T-helper 1 cell (primary cell): Measurements from ENCODE around the gene IGFALS.

Experiments used
- DNase-seq, 5 donors: peaks; one replicate each; pipeline ENCODE4 v3.0.0-alpha.2; 2012 to 2020

Gene IGFALS

DNA sequence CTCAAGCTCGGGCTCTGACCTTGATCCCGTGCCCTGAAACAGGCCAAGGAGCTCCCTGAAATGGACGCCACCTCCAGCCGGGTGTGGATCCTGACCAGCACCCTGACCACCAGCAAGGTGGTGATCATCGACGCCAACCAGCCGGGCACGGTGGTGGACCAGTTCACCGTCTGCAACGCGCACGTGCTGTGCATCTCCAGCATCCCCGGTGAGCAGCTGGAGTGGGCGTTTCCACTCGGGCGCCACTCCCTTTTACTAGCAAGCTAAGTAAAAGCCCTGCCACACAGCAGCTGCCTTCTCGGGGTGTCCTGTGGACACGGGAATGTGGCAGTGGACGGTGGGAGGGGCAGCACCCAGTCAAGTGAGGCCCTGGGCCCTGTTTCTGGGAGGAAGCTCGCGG is 28.5 kb downstream of the IGFALS start:
- DNase-seq: no peak

DNA sequence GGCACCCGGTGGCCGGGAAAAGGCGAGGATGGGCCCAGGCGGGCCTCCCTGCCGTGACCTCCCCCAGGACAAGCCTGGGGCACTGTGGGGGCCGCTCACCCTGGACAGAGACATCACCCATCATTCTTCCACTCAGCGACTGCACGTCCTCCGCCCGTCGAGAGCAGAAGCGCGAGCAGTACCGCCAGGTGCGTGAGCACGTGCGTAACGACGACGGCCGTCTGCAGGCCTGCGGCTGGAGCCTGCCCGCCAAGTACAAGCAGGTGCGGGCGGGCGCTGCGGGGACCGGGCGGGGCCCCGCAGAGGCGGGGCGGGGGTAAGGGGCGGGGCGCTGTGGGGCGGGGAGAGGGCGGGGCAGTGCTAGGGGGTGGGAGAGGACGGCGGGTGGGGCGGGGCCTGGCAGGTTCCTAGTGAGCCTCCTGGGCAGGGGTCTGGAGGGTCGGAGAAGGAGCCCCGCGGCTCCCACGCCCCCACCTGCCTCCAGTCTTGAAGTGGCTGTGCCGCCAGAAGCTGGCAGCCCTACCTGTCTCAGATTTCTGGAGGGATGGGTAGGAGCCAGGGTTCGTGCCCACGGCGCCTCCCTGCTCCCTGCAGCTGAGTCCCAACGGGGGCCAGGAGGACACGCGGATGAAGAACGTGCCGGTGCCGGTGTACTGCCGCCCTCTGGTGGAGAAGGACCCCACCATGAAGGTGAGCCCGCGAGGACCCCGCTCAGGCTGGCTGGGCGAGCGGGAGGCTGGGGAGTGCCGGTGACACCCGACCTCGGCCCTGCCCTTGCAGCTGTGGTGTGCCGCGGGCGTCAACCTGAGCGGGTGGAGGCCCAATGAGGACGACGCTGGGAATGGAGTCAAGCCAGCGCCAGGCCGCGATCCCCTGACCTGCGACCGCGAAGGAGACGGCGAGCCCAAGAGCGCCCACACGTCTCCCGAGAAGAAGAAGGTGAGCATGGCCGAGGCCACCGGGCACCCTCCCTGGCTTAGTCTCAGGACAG is 29.7 kb downstream of the IGFALS start:
- DNase-seq: no peak

- no peak for DNase-seq
Measured at GRCh38 chr16:1762879-1763520, 30.5 kb downstream of the IGFALS start.

DNA sequence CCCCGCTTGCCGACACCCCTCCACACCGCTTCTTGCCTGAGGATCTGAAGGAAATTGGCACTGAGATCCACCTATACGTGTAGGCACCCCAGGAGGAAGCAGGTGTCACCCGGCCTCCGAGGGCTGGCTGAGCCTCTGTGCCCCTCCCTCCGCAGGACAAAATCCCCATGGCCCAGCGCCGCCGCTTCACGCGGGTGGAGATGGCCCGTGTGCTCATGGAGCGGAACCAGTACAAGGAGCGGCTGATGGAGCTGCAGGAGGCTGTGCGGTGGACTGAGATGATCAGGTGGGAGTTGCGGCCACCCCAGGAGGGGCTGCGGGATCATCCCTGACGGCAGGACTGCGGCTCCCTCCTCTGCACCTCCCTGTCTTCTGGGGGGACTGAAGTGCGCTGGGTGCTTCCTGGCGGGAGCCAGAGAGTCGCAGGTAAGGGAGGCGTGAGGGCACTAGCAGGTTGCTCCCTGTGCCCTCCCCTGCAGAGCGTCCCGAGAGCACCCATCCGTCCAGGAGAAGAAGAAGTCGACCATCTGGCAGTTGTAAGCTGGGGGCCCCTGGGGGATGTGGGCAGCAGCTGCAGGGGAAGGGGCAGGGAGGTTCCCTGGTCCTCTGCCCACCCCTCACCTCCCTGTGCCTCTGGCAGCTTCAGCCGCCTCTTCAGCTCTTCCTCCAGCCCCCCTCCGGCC is 31.2 kb downstream of the IGFALS start:
- DNase-seq: no peak

- no peak for DNase-seq
Measured at GRCh38 chr16:1761751-1762150, 31.8 kb downstream of the IGFALS start.

DNA sequence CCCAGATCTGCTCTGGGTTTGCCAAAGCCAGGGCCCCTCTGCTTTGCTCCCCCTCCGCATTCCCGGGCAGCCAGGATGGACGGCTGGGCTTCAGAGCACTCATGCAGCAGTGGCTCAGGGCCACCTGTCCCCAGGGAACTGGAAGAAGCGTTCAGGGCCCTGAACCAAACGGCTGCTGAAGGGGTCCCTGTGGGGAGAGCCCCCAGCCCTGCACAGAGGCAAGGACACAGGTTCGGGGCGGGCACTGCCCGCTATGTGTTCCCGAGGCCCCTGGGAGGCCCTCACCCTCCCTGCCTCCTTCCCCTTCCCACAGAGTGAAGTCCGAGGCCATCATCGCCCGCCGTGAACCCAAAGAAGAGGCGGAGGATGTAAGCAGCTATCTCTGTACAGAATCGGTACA is 32.6 kb downstream of the IGFALS start:
- DNase-seq: no peak

GRCh38 chr16:1759511-1759910 is 34.0 kb downstream of the IGFALS start:
- DNase-seq: no peak

GRCh38 chr16:1758923-1759322 is 34.6 kb downstream of the IGFALS start:
- DNase-seq: no peak

GRCh38 chr16:1757714-1758461 is 35.6 kb downstream of the IGFALS start:
- no peak for DNase-seq

DNA sequence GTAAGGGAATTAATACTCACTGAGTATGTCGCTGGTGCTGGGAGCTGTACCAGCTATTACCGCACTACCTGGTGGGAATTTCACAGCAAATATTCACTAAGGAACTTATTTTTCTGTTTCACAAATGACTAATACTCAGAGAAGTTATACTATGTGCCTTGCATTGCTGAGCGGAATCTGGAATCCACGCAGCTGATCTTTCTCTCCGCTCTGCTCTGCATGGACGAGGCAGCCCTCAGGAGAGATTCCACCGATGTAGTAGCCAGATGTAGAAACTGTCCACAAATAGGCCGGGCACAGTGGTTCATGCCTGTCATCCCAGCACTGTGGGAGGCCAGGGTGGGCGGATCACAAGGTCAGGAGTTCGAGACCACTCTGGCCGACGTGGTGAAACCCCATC is 39.3 kb downstream of the IGFALS start:
- DNase-seq: no peak

- no peak for DNase-seq
Measured at GRCh38 chr16:1752853-1753252, 40.7 kb downstream of the IGFALS start.

DNA sequence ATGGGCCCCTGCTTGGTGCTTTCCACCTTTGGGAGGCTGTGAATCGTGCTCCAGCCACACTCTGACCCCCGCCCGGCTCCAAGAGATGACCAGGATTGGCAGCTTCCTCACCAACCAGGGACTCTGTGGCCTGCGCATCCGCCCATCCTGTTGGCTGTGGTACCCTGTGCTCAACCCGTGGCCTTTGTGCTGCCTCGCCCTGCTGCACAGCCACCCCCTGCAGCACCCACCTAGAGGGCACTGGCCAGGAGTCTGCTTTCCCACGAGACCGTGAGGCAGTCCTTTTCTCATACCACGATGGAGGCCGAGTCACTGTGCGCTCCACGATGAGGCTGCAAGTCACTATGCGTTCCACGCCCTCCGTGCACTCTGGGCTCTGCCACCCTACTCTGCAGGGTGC is 41.6 kb downstream of the IGFALS start:
- no peak for DNase-seq

DNA sequence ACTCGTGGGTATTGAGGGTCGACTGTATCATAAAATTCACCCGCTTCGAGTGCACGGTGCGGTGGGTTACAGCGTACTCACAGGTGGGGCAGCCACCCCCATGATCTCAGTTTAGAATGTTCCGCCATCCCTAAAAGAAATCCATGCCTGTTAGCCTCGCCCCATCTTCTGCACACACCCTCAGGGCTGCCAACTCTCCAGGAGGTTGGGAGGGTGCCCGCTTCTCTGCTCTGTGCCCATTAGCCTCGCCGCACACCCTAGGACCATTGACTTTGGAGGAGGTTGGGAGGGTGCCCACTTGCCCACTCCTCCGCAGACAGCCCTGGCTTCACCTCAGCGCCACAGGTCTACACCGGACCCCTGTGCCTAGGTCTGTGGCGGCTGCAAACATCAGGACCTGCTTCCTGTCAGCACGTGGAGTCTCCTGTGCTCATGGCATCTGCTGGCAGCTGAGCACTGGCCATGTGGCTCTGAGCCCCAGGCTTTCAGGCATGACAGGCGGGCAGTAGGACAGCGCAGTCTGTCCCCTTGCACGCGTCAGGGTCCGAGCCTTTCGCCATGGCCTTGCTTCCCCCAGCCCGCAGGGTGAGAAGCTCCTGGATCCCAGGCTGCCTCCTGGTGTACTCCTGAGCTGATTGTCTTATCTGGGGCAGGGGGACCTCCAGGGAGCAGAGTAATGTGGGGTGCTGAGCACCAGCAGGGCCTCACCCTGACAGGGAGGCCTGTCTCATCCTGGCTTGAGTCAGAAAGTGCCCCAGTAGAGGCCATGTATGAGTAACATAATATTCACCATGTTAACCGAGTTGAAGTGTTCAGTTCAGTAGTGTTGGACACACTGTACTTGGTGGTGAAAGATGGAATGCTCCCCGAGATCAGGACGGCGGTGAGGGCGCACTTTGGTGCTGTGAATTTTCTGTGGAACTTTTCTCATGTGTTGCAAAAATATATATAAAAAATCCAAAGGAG is 44.1 kb downstream of the IGFALS start:
- DNase-seq: no peak

DNA sequence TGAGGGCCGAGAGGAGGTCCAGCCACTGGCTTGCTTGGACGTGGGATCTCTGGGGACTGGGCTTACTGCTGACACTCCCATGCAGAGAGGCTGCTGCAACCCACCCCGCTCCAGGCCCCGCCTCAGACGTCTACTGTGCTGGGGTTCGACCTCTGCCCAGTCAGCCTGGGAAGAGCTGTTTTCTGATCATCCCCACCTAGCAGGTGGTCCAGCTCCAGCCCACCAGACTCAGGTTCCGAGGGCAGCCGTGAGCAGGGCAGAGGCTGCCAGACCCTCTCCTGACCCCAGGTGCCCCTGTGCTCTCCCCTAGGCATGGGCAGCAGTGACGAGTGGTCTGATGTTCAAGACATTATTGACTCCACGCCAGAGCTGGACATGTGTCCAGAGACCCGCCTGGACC is 45.6 kb downstream of the IGFALS start:
- DNase-seq: no peak

DNA sequence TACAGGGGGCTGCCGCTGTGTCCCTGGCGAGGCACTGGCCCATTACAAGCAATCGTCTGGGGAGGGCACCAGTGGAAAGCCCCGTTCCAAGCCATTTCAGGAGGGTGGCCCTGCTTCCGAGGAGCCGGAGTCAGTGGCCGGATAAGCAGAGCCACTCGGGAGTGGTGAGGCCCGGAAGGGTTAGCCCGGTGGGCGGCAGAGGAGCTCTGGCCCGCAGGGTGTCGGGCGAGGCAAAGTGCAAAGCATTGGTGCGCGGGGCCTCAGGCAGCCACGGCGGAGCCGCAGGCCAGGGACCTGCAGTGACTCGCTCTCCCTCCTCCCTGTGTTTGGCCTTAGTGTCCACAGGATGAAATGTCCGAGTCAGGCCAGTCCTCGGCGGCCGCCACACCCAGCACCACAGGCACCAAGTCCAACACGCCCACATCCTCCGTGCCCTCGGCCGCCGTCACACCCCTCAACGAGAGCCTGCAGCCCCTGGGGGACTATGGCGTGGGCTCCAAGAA is 46.8 kb downstream of the IGFALS start:
- DNase-seq: no peak

DNA sequence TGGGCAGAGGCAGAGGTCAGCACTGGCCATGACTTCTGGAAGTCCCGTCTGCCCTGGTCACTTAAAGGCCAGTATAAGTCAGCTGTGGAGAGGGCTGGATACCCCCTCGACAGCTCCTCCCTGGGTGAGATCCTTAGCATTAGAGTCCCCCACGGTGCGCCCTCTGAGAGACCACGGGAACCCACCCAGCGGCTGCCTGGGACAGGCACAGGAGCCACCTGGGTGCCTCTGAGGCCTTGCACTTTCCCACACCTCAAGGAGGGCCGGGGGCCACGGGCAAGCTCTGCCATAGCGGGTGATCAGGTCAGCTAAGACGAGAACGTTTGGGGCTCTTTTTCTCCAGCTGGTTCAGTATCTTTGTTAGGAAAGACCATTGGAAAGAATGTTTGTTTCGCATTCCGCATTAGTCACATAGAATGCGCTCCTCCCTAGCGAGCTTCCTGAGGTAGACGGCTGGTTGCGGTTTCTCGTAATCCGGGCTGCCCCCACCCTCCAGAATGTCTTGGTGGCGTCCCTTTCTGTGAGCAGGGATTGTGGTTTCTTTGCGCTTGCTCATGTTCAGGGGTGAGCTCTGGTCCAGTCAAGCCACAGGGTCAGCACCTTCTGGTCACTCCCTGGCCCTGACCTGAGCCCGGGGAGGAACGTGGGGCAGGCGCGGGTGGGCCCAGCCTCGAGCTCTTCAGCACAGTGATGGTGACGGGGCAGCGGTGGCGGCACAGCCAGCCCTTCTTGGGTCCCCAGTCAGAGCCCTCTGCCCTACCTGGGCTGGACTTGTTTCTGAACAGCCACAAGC is 47.4 kb downstream of the IGFALS start:
- no peak for DNase-seq

DNA sequence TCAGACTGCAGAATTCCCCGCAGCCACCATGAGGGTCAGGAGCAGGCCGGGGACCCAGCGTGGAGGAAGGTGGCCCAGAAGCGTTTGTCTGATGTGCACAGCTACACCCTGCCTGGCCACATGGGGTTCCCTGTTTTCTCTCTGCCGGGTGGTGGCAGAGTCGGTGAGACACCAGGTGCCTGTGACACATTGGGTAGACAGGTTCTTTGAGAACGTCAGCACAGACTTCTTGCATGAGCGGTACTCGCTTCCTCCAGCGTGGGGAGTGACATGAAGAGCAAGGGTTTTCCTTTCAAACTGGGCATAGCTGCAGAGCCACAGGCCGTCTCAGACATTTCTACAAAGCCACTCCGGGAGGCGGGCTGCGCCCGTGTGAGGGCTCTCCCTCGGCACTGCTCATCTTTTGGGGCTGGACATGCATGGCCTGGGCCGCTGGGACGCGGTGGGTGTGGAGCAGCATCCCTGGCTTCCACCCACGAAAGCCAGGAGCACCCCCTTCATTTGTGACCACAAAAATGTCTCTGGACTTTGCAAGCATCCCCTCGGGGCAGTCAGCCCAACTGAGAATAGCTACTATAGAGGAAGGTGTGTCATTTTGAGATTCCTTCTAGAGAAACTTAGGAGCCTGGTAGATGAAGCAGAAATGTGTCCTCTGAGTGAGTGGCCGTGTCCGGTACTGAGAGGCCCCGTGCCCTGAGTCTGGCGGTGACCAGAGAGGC is 48.2 kb downstream of the IGFALS start:
- no peak for DNase-seq

GRCh38 chr16:1744338-1744840 is 49.1 kb downstream of the IGFALS start:
- no peak for DNase-seq
